ENCODE measurements around the gene MMP23B.

- TF ChIP-seq POLR2AphosphoS5 (IDR thresholded peaks at IDR 0.05; ENCODE audit: low read depth, low read length): no peak
- no peak for TF ChIP-seq POLR2A (IDR thresholded peaks at IDR 0.05; ENCODE audit: low read depth, low read length)
- TF ChIP-seq TAF1 (IDR thresholded peaks at IDR 0.05; ENCODE audit: borderline replicate concordance, low read depth, low read length): no peak
These were observed 12.0 kb upstream of the MMP23B start for GRCh38 chr1:1619917-1620361.
